HG03558 (cell line): ENCODE results near the gene DNASE2.
A peak's percentile ranks its signal among the peaks of the same experiment; 100 is the strongest.
"Not testable (repeated sequence)": the region's sequence is repeated elsewhere in the genome, so short reads cannot be mapped to it uniquely, and the experiment has no call there.

Experiments
- ATAC-seq: cut with Tn5 transposase; IDR thresholded peaks from one replicate; pipeline ENCODE4 v1.9.1; 2021; ENCODE audit warnings: moderate number of reproducible peaks; ENCODE audit not compliant: unreplicated experiment; ENCODE audit errors: extremely low read depth

DNASE2 gene

GRCh38 chr19:12881172-12881808 is at the start of gene DNASE2:
DNASE2 (minus strand) TSS chr19:12881449; CDS start chr19:12881375, 74 bp downstream.
- ATAC-seq = peak; percentile 38

DNA sequence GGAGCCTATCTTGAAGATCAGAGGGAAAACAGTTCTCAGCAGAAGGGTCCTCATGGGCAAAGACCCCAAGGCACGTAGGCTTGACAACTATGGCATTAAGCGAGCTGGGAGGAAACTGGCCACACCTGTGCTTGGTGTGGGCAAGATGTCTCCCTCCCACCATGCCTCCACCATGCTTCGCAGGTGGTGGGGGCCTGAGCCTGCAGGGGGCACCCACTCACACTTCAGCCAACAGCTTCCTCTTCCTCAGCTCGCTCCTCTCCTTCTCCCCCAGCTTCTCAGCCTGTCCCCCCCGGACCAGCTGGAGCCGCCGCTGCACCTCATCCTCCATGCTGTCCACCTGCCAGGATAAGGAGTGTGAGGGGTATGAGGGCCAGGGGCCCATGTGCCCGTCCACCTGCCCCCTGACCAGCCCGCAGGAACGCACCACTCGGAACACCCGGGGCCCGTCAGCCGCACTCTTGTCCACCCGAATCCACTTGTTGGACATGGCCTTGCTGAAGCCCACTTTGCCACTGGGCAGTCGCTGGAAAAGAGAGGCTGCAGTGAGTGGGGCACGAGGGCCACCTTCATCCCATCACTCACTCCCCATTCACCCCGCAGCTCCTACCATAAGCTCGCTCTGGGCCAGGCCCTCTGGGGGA is 48.9 kb upstream of the DNASE2 start:
- ATAC-seq = no peak

DNA sequence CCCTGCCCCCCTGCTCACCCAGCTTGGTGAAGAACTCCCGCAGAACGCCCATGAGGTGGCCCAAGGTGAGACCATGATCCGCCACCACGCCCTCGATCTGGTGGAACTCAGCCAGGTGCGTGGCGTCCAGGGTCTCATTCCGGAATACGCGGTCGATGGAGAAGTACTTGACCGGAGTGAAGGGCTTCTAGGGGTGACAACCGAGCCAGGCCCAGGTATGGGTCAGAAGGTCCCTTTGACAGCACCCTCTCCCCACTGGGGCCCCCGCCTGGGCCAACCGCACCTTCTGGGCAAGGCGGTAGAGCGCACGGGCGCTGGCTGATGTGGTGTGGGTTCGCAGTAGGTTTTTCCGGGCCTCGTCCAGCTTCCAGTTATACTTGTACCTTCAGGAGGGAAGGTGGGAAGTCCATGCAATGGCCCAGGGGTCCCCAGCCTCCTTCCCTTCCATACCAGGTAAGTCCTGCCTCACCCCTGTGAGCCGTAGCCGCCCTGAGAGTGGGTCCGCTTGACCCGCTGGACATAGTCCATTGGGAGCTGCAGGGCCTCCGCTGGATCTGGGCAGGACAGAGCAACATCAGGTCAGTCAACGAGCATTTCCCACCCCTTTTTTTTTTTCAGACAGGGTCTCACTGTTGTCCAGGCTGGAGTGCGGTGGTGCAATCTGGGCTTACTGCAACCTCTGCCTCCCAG is 43.5 kb upstream of the DNASE2 start:
- ATAC-seq = no peak

- no peak for ATAC-seq
Measured at GRCh38 chr19:12922959-12923358, 41.7 kb upstream of the DNASE2 start.

DNA sequence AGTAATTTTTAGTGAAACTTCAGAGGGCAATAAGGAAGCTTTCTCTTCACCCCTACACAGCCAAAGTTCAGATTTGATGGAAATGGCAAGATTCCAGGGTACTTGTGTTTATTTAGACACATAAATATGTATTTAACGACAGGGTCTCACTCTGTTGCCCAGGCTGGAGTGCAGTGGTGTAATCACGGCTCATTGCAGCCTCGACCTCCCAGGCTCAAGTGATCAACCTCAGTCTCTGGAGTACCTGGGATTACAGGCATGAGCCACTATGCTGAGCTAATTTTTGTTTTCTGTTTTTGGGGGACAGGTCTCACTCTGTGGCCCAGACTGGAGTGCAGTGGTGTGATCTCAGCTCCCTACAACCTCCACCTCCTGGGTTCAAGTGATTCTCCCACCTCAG is 39.8 kb upstream of the DNASE2 start:
- ATAC-seq = no peak

- ATAC-seq = no peak
Measured at GRCh38 chr19:12918253-12918652, 37.0 kb upstream of the DNASE2 start.

GRCh38 chr19:12915860-12916259 is 34.6 kb upstream of the DNASE2 start:
- ATAC-seq = not testable (repeated sequence)

DNA sequence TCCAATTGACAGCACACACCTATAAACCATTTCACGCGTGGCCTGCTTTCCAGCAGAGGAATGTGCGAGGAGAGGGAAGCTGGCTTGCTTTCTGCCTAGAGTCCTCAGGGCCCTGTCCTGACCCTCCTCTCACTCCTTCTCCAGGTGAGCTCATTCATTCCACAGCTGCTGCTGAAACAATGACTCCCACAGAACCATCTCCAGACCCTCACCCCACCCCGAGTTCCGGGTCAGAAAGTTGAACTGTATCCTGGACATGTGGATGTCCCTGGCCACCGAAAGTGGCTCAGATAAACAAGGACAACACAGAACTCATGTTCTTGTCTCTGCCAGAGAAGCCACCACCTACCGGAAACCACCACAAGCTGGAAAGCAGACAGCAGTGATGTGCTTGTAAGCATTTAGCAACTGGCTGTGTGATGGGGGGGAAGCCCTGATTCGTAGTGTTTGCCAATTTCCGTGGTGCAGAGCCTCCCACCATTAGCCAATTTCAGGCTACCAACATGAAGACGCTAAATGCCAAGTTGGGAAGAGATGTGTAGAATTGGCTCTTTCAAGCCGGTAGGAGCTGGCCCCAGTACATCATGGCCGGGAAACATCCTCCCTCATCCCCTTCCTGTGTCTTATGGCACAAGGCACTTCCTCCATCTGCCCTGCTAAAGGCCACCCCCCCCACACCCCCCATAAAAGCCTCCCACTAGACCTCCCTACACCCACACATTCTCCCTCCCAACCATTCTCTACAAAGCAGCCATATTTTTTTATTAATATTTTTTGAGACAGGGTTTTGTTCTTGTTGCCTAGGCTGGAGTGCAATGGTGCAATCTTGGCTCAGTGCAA is 32.8 kb upstream of the DNASE2 start:
- no peak for ATAC-seq

- no peak for ATAC-seq
Measured at GRCh38 chr19:12913011-12913561, 31.8 kb upstream of the DNASE2 start.

DNA sequence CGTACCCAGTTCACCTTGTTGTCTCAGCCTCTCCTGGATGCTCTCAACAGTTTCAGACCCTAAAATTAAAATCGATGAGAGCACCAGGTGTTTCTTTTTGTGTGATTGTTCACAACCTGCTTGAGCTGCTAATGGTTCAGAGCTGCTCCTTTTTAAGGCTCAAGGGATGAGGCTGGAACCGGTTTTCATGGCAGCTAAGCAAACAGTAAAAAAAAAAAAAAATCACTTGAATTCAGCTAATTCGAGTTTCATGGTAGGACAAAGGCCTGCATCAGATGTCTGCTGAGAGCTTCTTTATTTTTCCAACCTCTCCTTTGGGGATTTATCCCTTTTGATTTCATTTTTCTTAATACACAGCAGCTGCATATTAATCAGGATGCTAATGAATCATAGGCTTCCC is 31.3 kb upstream of the DNASE2 start:
- no peak for ATAC-seq

DNA sequence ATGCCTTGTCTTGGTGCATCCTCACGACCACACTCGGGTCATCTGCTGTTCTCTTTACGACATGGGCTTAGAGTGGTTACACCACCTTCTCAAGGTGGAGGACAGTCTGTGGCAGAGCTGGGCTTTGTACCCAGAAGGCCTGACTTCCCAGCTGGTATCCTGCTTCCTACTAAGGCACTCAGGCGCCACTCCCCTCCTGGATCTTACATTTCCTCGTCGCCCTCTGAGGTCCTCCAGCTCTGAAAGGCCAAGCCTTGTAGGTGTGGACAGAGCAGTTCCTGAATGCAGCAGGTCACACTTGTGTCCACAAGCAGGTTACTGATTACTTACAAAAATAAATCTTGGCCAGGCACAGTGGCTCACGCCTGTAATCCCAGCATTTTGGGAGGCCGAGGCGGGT is 25.9 kb upstream of the DNASE2 start:
- no peak for ATAC-seq

DNA sequence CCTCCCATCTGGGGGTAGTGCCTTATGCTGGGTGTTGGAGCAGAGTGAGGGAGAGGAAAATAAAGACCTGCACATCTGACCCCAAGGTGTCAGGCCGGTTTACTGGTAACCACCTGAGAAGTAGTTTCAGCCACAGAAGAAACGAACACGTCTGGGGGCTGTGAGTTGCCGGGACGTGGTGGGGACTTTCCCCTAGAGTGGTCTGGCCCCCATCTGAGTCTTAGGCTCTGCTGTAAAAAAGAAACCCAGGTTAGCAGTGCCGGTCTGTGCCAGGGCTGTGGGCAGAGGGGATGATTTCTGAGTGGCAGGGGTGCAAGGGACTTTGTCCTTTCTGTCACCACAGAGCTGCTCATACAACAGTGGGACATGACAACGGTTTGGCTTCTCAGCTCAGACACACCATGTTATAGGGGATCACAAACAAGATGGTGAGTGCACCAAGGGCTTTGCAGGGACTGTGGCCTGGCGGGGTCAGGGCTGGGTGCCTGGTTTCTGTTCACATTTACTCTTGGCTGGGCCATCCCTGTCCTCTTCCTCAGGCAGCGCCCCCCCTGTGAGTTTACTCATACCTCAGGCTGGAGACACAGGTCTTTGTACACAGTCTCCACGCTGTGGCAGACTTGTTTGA is 18.8 kb upstream of the DNASE2 start:
- ATAC-seq = no peak

- ATAC-seq = no peak
Measured at GRCh38 chr19:12896460-12896859, 15.2 kb upstream of the DNASE2 start.

- no peak for ATAC-seq
Measured at GRCh38 chr19:12893582-12893981, 12.3 kb upstream of the DNASE2 start.

GRCh38 chr19:12891553-12892021 is 10.3 kb upstream of the DNASE2 start:
- ATAC-seq = no peak

DNA sequence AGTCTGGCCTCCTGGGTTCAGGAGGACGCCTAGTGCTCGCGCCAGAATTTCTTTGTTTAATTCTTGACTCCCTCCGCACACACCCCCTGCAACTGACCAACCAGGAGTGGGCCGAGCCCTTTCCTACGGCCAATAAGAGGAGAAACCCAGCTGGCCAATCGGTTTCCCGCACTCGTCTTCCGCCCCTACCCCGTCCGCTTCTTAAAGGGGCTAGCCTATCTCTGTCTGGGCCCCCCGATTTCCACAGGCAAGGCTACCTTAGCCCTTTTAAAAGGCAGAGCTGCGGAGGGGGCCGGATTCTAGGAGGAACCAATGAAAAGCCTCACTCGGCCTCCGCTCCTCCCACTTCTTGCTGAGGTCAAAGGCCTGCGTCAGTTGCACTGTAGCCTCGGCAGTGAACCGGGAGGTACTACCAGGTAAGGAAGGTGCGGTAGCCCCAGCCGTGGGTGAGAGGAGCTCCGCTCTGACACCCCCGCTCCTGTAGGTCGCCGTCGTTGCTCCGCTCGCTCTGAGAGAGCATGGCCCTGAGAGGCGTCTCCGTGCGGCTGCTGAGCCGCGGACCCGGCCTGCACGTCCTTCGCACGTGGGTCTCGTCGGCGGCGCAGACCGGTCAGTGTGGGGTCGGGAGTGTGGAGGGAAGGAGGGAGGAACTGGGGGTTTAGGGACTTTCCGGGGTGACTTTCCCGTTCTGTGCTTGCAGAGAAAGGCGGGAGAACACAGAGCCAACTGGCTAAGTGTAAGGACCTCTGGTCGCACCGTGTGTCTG is 9.7 kb upstream of the DNASE2 start, which contains the start of gene GCDH:
GCDH (plus strand) TSS at position 374 of the 766 bp plus-strand sequence; CDS start at position 519, 145 bp downstream.
- ATAC-seq = peak; percentile 78

DNA sequence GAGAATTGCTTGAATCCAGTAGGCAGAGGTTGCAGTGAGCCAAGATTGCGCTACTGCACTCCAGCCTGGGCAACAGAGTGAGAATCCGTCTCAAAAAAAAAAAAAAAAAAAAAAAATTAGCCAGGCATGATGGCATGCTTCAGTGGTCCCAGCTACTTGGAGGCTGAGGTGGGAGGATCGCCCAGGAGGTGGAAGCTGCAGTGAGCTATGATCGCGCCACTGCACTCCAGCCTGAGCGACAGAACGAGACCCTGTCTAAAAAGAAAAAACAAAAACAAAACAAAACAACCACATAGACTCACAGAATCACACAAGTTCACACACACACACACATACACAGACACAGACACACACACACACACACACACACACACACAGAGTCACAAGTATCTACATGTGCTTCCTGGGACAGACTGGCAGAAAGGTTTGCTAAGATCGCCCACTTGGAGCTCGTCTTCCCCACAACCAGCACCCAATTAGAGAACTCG is 9.1 kb upstream of the DNASE2 start:
- ATAC-seq = not testable (repeated sequence)

- ATAC-seq = no peak
Measured at GRCh38 chr19:12888006-12888603, 6.9 kb upstream of the DNASE2 start.
